Transverse colon (tissue), 4 donors: ENCODE data around the gene RPS2. TPM values are rescaled to one million over a fixed set of nuclear protein-coding genes. Genes with fewer than 3 reads are reported as not detected.
"Not testable (repeated sequence)": the region's sequence is repeated elsewhere in the genome, so short reads cannot be mapped to it uniquely, and the experiment has no call there.

Experiments
- DNase-seq: peaks from one replicate; pipeline ENCODE4 v3.0.0-alpha.2; 2019
- H3K27ac ChIP-seq, 4 donors: fragments of 200-600 bp; sonication (generic); 2 replicates each; pipeline ENCODE4 v1.5.1; 2016 to 2018; ENCODE audit warnings: inconsistent platforms in 4 of 4
- H3K27me3 ChIP-seq: fragments of 200-600 bp; sonication (generic); 2 replicates; pipeline ENCODE4 v1.5.1; 2017; ENCODE audit warnings: inconsistent platforms
- H3K36me3 ChIP-seq, 4 donors: fragments of 200-600 bp; sonication (generic); 2 replicates each; pipeline ENCODE4 v1.5.1; 2017 to 2019; ENCODE audit warnings: inconsistent platforms in 4 of 4
- H3K4me1 ChIP-seq, 4 donors: fragments of 200-600 bp; sonication (generic); 2 replicates each; pipeline ENCODE4 v1.5.1; 2017 to 2020; ENCODE audit warnings: inconsistent platforms in 4 of 4
- H3K4me3 ChIP-seq, 4 donors: fragments of 200-600 bp; sonication (generic); 1 replicate in 1 of 4; 2 replicates in 3 of 4; pipeline versions ENCODE4 v1.5.1 to v1.6.1; 2017 to 2019; ENCODE audit warnings: inconsistent platforms in 4 of 4
- H3K9me3 ChIP-seq, 2 donors: fragments of 200-600 bp; sonication (generic); 2 replicates each; pipeline ENCODE4 v1.5.1; 2017 to 2019; ENCODE audit warnings: inconsistent platforms in 2 of 2
- EP300 ChIP-seq: sonication (generic); formaldehyde crosslinking; IDR thresholded peaks from one replicate; pipeline ENCODE4 v1.6.1; 2017; ENCODE audit warnings: antibody characterized with exemption, low read depth
- POLR2A ChIP-seq: fragments of 450-650 bp; IDR thresholded peaks from one replicate; pipeline ENCODE4 v1.6.1; 2016; ENCODE audit warnings: antibody characterized with exemption, mild to moderate bottlenecking, moderate library complexity
- POLR2AphosphoS5 ChIP-seq, 3 donors: sonication (generic); formaldehyde crosslinking; IDR thresholded peaks; one replicate each; pipeline ENCODE4 v1.6.1; 2016; ENCODE audit warnings: antibody characterized with exemption in 3 of 3
- WGBS, 2 donors: methylation state at CpG; one replicate each; pipeline ENCODE4 v1.1.5; 2018; ENCODE audit warnings: low coverage in 1 of 2; 5-methylcytosine and 5-hydroxymethylcytosine counted together
- in situ Hi-C, 4 donors: fragments of 200-750 bp; cut with MboI; loops; one replicate each; pipeline versions ENCODE4 v1.15.0 to v1.15.1; 2017; ENCODE audit warnings: low sequenced_read_pairs in 3 of 4, low pct_ligation_motif_present in 1 of 4, low pct_unique_long_range_greater_than_20kb in 1 of 4
- intact Hi-C: fragments of 100-400 bp; cut with DNase I; formaldehyde crosslinking; loops from one replicate; pipeline ENCODE4 v1.15.1; 2023; ENCODE audit warnings: low total_unique reads
- total RNA-seq, 4 donors: library from RNA; depleted of rRNA; stranded (reverse); fragments of >200 nt; gene quantifications; one replicate each; pipeline ENCODE4 v1.1.0, GENCODE V29; 2016
- TF ChIP-seq, protein P1 (sequence below), 5 experiments: fragments of 200-600 bp in 3 of 5; fragments of 450-650 bp in 2 of 5; sonication (generic) in 3 of 5; IDR thresholded peaks; 1 replicate in 2 of 5; 2 replicates in 3 of 5; pipeline ENCODE4 v1.5.1; 2016 to 2017; ENCODE audit warnings: antibody characterized with exemption in 5 of 5, inconsistent platforms in 3 of 5, mild to moderate bottlenecking in 2 of 5, moderate library complexity in 1 of 5

Gene RPS2
- total RNA-seq, 4 donors from 2014 or later: 896 to 2,085 (median 1,613) TPM

DNA sequence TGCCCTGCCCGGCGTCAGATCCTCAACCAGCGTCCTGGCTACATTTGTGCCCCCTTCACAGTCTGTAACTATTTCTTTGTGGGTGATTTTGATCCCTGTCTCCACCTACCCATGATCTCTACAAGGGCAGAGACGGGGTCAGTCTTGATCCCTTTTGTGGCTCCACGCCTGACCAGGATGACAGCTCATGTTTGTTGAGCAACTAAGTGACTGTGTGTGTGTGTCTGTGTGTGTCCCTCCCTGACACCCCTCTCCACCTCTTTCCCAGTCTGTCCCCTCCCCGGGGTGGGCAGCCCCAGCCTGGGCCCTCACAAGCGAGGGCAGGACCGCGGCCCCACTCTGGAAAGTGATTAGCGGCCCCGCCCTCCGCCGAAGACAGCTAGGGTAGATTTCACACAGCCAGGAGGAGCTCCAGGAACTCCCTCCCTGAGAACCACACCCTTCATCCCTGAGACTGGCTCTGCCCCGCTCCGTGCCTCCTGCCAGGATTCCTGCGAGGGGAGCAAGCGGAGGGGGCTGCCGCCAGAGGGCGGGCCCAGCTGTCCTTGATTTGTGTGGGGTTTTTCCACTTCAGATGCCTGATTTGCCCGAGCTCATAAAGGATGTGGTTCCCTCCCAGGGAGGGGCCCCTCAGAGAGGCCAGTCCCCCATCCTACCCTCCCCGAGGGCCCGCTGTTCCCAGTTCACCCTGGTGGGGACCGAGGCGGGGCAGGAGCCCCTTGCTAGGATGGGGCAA is 41.2 kb downstream of the RPS2 start:
- intact Hi-C loops (no loop called here), in situ Hi-C loops (no loop called here)
- Histone ChIP-seq H3K27me3 (peaks cover 56% of the 10 kb centered on the region), H3K4me3 (no peak overlapping the region), H3K9me3 (no peaks in the 10 kb centered on the region), H3K4me1 (peaks cover 9 to 26% (median 17%) of the 10 kb centered on the region in 4 donors), H3K27ac (peak overlapping the region in 1 of 4 donors; percentile 9), H3K36me3 (no peaks in the 10 kb centered on the region)
- no peak for TF ChIP-seq POLR2A
- TF ChIP-seq, protein P1, sequence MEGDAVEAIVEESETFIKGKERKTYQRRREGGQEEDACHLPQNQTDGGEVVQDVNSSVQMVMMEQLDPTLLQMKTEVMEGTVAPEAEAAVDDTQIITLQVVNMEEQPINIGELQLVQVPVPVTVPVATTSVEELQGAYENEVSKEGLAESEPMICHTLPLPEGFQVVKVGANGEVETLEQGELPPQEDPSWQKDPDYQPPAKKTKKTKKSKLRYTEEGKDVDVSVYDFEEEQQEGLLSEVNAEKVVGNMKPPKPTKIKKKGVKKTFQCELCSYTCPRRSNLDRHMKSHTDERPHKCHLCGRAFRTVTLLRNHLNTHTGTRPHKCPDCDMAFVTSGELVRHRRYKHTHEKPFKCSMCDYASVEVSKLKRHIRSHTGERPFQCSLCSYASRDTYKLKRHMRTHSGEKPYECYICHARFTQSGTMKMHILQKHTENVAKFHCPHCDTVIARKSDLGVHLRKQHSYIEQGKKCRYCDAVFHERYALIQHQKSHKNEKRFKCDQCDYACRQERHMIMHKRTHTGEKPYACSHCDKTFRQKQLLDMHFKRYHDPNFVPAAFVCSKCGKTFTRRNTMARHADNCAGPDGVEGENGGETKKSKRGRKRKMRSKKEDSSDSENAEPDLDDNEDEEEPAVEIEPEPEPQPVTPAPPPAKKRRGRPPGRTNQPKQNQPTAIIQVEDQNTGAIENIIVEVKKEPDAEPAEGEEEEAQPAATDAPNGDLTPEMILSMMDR (IDR thresholded peaks at IDR 0.05): peak in 3 of 5 experiments; percentile 6 to 23 (median 22)
- TF ChIP-seq POLR2AphosphoS5 (IDR thresholded peaks at IDR 0.05): no peak
- TF ChIP-seq EP300: no peak
- 18% methylated on average over 24 of the region's 24 CpGs; no CpG with 5 or more reads in 1 of the 2 donors for WGBS, 2 donors
- peak; percentile 66 for DNase-seq

DNA sequence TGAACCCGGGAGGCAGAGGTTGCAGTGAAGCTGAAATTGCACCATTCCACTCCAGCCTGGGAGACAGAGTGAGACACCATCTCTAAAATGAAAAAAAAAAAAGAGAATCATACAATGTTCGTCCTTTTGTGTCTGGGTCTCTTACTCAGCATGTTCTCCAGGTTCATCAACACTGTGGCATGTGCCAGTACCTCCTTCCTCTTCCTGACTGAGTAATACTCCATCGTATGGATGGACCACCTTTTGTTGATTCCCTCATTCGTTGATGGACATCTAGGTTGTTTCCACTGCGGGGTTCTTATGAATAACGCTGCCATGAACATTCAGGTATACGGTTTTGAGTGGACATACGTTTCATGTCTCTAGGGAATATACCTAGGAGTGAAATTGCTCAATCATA is 42.3 kb downstream of the RPS2 start:
- intact Hi-C loops (no loop called here), in situ Hi-C loops (no loop called here)
- no peak for DNase-seq
- TF ChIP-seq POLR2A (no peak), EP300 (no peak)
- TF ChIP-seq, protein P1 (IDR thresholded peaks at IDR 0.05): no peak
- Histone ChIP-seq H3K4me3 (no peak overlapping the region), H3K4me1 (peaks cover 10 to 33% (median 22%) of the 10 kb centered on the region in 4 donors), H3K27me3 (peaks cover 65% of the 10 kb centered on the region), H3K27ac (no peak overlapping the region), H3K9me3 (no peaks in the 10 kb centered on the region), H3K36me3 (no peaks in the 10 kb centered on the region)
- 66 to 85% methylated on average over 5 to 8 of the region's 8 CpGs for WGBS, 2 donors

DNA sequence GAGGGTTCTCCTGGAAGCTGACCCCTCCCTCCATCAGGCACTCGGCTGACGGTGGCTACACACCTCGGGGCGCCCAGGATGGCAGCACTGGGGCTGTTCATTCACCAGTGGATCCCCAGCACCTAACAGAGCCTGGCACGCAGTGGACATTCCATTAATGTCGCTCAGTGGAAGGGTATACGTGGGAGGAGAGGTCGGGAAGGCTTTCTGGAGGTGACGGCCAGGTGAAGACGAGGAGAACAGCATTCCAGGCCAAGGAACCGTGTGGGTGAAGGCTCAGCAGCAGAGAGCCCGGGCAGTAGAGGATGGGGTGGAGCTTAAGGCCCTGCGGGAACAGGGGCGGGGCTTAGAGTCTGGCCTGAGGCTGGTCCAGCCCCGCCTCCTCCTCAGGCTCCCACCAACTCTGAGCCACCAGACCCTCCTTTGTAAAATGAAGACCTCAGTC is 43.9 kb downstream of the RPS2 start:
- intact Hi-C loops: no loop called here
- H3K27me3 ChIP-seq: peaks cover 81% of the 10 kb centered on the region
- no peak overlapping the region for H3K4me3 ChIP-seq
- H3K9me3 ChIP-seq: no peaks in the 10 kb centered on the region
- 11% methylated on average over 14 of the region's 15 CpGs; no CpG with 5 or more reads in 1 of the 2 donors for WGBS, 2 donors
- DNase-seq: peak; percentile 61
- TF ChIP-seq EP300: no peak
- TF ChIP-seq, protein P1 (IDR thresholded peaks at IDR 0.05): no peak
- TF ChIP-seq POLR2AphosphoS5 (IDR thresholded peaks at IDR 0.05): no peak
- no peak for TF ChIP-seq POLR2A
- in situ Hi-C loops: no loop called here
- peaks cover 10 to 33% (median 22%) of the 10 kb centered on the region in 4 donors for H3K4me1 ChIP-seq
- H3K27ac ChIP-seq: no peak overlapping the region
- H3K36me3 ChIP-seq: no peaks in the 10 kb centered on the region

DNA sequence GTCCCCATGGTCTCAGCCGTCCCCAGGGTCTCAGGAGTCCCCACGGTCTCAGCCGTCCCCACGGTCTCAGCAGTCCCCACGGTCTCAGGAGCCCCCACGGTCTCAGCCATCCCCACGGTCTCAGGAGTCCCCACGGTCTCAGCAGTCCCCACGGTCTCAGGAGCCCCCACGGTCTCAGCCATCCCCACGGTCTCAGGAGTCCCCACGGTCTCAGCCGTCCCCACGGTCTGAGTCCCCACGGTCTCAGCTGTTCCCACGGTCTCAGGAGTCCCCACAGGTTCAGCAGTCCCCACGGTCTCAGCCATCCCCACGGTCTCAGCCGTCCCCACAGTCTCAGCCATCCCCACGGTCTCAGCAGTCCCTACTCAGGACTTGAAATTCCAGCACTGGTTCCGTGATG is 44.5 kb downstream of the RPS2 start:
- H3K27ac ChIP-seq, H3K4me3 ChIP-seq, intact Hi-C loops, in situ Hi-C loops, DNase-seq, H3K36me3 ChIP-seq, H3K9me3 ChIP-seq: not testable (repeated sequence)
- Histone ChIP-seq H3K4me1 (peaks cover 10 to 33% (median 22%) of the 10 kb centered on the region in 4 donors), H3K27me3 (peaks cover 87% of the 10 kb centered on the region)
- 67% methylated on average over 18 of the region's 21 CpGs; no CpG with 5 or more reads in 1 of the 2 donors for WGBS, 2 donors
